SW480 (cell line): ENCODE data around the gene PEBP1.
A peak's percentile ranks its signal among the peaks of the same experiment; 100 is the strongest.

ENCODE experiments used
- DNase-seq: peaks from one replicate; pipeline ENCODE4 v3.0.0-alpha.2; 2016; ENCODE audit warnings: low spot score

PEBP1 gene

GRCh38 chr12:118136559-118137003 lies 657 bp downstream of the PEBP1 start:
- peak; percentile 29 for DNase-seq

GRCh38 chr12:118137148-118137678 lies 1.3 kb downstream of the PEBP1 start:
- DNase-seq = no peak

- no peak for DNase-seq
Observed at GRCh38 chr12:118140825-118141224, 4.9 kb downstream of the PEBP1 start.

- DNase-seq = no peak
Observed at GRCh38 chr12:118144499-118144898, 8.6 kb downstream of the PEBP1 start.

GRCh38 chr12:118145113-118145797 lies 9.3 kb downstream of the PEBP1 start:
- DNase-seq = no peak

GRCh38 chr12:118145798-118146156 lies 9.9 kb downstream of the PEBP1 start:
- no peak for DNase-seq

- DNase-seq = no peak
Observed at GRCh38 chr12:118148287-118148686, 12.4 kb downstream of the PEBP1 start.

- DNase-seq = no peak
Observed at GRCh38 chr12:118150625-118151024, 14.7 kb downstream of the PEBP1 start.

- no peak for DNase-seq
Observed at GRCh38 chr12:118151755-118152154, 15.8 kb downstream of the PEBP1 start.

GRCh38 chr12:118160536-118160935 lies 24.6 kb downstream of the PEBP1 start:
- no peak for DNase-seq

- peak; percentile 23 for DNase-seq
Observed at GRCh38 chr12:118164798-118165486, 29.0 kb downstream of the PEBP1 start.

- DNase-seq = no peak
Observed at GRCh38 chr12:118166946-118167345, 31.0 kb downstream of the PEBP1 start.

GRCh38 chr12:118175823-118176447 lies 40.0 kb downstream of the PEBP1 start:
- no peak for DNase-seq

GRCh38 chr12:118183155-118183554 lies 47.2 kb downstream of the PEBP1 start:
- no peak for DNase-seq

GRCh38 chr12:118183711-118184110 lies 47.8 kb downstream of the PEBP1 start:
- DNase-seq = no peak

- no peak for DNase-seq
Observed at GRCh38 chr12:118185602-118186397, 49.9 kb downstream of the PEBP1 start.

GRCh38 chr12:118187751-118188435 lies 52.0 kb downstream of the PEBP1 start:
- no peak for DNase-seq

GRCh38 chr12:118188690-118189371 lies 52.9 kb downstream of the PEBP1 start:
- DNase-seq = no peak

- DNase-seq = no peak
Observed at GRCh38 chr12:118189741-118190191, 53.8 kb downstream of the PEBP1 start.

GRCh38 chr12:118190266-118190665 lies 54.3 kb downstream of the PEBP1 start:
- no peak for DNase-seq

GRCh38 chr12:118193477-118193876 lies 57.6 kb downstream of the PEBP1 start:
- no peak for DNase-seq
